A673 (cell line): ENCODE results near the gene CYFIP2.

Experiments used
- EZH2 ChIP-seq: fragments of 200-600 bp; sonication (generic); IDR thresholded peaks from 2 replicates; pipeline ENCODE4 v1.6.1; 2017; ENCODE audit warnings: borderline replicate concordance, low read depth, mild to moderate bottlenecking, mixed read lengths, antibody characterized with exemption, low read length; ENCODE audit not compliant: poor library complexity, severe bottlenecking
- TF ChIP-seq, protein P1 (sequence below): fragments of 300-800, 200-600 bp; sonication (generic); conservative IDR thresholded peaks from 2 replicates; pipeline ENCODE4 v1.5.1; 2017; ENCODE audit warnings: low read depth, mild to moderate bottlenecking, antibody characterized with exemption, low read length, moderate library complexity, mixed read lengths

DNA sequence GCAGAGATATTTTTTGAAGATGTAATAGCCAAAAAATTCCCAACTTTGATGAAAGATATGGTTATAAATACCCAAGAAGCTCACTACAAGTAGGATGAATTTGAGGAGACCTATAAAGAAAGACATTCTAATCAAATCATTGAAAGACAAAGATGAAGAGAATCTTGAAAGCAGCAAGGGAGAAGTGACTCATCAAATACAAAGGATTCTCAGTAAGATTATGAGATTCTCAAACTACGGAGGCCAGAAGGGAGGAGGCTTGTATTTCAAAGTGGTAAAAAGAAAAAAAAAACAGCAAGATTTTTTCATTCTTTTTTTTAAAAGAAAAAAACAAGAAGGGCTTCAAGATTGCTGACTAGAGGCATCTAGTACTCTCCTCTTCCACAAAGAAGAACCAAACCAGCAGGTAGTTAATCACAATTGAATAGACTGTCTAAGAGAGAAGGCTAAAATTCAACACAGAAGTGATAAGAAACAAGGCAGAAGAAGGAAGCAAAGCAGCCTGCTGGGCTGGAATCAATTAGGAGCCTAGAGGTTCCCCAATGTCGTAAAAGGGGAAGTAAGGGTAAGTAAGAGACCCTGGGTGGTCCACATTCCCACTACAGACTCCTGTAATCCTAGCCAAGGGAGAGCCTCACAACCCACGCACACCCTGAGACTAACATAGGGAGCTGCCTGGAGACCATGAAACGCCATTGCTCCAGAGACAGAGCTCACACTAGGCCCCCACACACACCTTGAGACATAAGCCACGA is 135.0 kb downstream of the CYFIP2 start:
- TF ChIP-seq, protein P1, sequence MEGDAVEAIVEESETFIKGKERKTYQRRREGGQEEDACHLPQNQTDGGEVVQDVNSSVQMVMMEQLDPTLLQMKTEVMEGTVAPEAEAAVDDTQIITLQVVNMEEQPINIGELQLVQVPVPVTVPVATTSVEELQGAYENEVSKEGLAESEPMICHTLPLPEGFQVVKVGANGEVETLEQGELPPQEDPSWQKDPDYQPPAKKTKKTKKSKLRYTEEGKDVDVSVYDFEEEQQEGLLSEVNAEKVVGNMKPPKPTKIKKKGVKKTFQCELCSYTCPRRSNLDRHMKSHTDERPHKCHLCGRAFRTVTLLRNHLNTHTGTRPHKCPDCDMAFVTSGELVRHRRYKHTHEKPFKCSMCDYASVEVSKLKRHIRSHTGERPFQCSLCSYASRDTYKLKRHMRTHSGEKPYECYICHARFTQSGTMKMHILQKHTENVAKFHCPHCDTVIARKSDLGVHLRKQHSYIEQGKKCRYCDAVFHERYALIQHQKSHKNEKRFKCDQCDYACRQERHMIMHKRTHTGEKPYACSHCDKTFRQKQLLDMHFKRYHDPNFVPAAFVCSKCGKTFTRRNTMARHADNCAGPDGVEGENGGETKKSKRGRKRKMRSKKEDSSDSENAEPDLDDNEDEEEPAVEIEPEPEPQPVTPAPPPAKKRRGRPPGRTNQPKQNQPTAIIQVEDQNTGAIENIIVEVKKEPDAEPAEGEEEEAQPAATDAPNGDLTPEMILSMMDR = no peak
- no peak for TF ChIP-seq EZH2
